Gastroesophageal sphincter (tissue), 3 donors: ENCODE measurements around the gene KIAA1217.

ENCODE experiments used
- EP300 ChIP-seq: sonication (generic); formaldehyde crosslinking; IDR thresholded peaks from one replicate; pipeline ENCODE4 v1.6.1; 2017; ENCODE audit warnings: antibody characterized with exemption, mild to moderate bottlenecking
- POLR2A ChIP-seq, 2 donors: fragments of 450-650 bp; IDR thresholded peaks; one replicate each; pipeline ENCODE4 v1.6.1; 2017; ENCODE audit warnings: antibody characterized with exemption in 2 of 2, mild to moderate bottlenecking in 2 of 2, moderate library complexity in 1 of 2
- POLR2AphosphoS5 ChIP-seq: sonication (generic); formaldehyde crosslinking; IDR thresholded peaks from one replicate; pipeline ENCODE4 v1.6.1; 2017; ENCODE audit warnings: antibody characterized with exemption
- TF ChIP-seq, protein P1 (sequence below), 4 experiments: fragments of 200-600 bp in 2 of 4; fragments of 450-650 bp in 2 of 4; sonication (generic) in 1 of 4; IDR thresholded peaks; one replicate each; pipeline ENCODE4 v1.5.1; 2017 to 2019; ENCODE audit warnings: antibody characterized with exemption in 4 of 4, mild to moderate bottlenecking in 2 of 4, moderate library complexity in 2 of 4

DNA sequence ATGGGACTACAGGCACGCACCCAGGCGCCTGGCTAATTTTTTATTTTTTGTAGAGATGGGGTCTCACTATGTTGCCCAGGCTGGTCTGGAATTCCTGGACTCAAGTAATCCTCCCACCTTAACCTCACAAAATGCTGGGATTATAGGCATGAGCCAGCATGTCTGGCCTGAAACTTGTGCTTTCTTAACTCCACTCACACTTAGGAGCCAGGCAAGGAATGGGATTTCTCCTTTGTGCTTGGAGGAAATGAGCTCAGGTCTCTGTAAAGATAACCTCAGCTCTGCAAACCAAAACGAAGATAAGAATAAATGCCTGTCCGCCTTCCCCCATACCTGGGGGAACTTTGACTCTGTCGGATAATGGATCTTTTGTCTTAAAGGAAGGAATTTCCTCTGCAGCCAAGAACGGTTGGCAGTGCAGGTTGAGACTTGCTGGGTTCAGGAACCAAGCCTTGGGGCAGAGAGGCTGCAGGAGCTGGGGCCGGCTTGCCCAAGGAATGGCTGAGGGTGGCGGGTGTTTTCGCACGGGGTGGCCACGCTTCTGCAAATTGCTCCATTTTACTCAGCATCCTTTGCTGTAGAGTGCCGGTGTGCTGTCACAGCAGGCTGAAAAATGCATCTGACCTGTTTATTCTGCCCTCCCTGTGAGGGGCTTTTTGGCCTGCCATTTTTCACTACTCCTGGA, 174.2 kb downstream of the KIAA1217 start:
- TF ChIP-seq POLR2AphosphoS5 (no peak), POLR2A (IDR thresholded peaks at IDR 0.05) (no peak), EP300 (no peak)
- TF ChIP-seq, protein P1, sequence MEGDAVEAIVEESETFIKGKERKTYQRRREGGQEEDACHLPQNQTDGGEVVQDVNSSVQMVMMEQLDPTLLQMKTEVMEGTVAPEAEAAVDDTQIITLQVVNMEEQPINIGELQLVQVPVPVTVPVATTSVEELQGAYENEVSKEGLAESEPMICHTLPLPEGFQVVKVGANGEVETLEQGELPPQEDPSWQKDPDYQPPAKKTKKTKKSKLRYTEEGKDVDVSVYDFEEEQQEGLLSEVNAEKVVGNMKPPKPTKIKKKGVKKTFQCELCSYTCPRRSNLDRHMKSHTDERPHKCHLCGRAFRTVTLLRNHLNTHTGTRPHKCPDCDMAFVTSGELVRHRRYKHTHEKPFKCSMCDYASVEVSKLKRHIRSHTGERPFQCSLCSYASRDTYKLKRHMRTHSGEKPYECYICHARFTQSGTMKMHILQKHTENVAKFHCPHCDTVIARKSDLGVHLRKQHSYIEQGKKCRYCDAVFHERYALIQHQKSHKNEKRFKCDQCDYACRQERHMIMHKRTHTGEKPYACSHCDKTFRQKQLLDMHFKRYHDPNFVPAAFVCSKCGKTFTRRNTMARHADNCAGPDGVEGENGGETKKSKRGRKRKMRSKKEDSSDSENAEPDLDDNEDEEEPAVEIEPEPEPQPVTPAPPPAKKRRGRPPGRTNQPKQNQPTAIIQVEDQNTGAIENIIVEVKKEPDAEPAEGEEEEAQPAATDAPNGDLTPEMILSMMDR (IDR thresholded peaks at IDR 0.05): no peak
